Liver (tissue), 3 donors: Measurements from ENCODE around the gene ZNF778.

Experiments used
- GABPA ChIP-seq, 2 donors: IDR thresholded peaks in 1 of 2; conservative IDR thresholded peaks in 1 of 2; 2 replicates each; pipeline ENCODE4 v1.6.1; 2016; ENCODE audit warnings: antibody characterized with exemption in 2 of 2, mild to moderate bottlenecking in 1 of 2, moderate library complexity in 1 of 2
- MAX ChIP-seq: IDR thresholded peaks from 2 replicates; pipeline ENCODE4 v1.6.1; 2016; ENCODE audit warnings: antibody characterized with exemption
- RAD21 ChIP-seq, 2 donors: IDR thresholded peaks; 2 replicates each; pipeline ENCODE4 v1.6.1; 2016; ENCODE audit warnings: antibody characterized with exemption in 2 of 2, mild to moderate bottlenecking in 2 of 2
- SP1 ChIP-seq: IDR thresholded peaks from 2 replicates; pipeline ENCODE4 v1.6.1; 2018; ENCODE audit warnings: antibody characterized with exemption, mild to moderate bottlenecking
- ZBTB33 ChIP-seq: IDR thresholded peaks from 2 replicates; pipeline ENCODE4 v1.6.1; 2016; ENCODE audit warnings: antibody characterized with exemption
- TF ChIP-seq, protein P1 (sequence below): fragments of 150-350 bp; IDR thresholded peaks from 2 replicates; pipeline ENCODE4 v1.5.1; 2017; ENCODE audit warnings: improper control_type of control experiment, low read depth, low read length; ENCODE audit not compliant: missing input control
- TF ChIP-seq, protein P2 (sequence below): IDR thresholded peaks from 2 replicates; pipeline ENCODE4 v1.6.1; 2016; ENCODE audit warnings: antibody characterized with exemption, mild to moderate bottlenecking
- donor health status: healthy.
- donor health status: healthy.

GRCh38 chr16:89230255-89230654 is 12.8 kb downstream of the ZNF778 start:
- TF ChIP-seq, protein P1, sequence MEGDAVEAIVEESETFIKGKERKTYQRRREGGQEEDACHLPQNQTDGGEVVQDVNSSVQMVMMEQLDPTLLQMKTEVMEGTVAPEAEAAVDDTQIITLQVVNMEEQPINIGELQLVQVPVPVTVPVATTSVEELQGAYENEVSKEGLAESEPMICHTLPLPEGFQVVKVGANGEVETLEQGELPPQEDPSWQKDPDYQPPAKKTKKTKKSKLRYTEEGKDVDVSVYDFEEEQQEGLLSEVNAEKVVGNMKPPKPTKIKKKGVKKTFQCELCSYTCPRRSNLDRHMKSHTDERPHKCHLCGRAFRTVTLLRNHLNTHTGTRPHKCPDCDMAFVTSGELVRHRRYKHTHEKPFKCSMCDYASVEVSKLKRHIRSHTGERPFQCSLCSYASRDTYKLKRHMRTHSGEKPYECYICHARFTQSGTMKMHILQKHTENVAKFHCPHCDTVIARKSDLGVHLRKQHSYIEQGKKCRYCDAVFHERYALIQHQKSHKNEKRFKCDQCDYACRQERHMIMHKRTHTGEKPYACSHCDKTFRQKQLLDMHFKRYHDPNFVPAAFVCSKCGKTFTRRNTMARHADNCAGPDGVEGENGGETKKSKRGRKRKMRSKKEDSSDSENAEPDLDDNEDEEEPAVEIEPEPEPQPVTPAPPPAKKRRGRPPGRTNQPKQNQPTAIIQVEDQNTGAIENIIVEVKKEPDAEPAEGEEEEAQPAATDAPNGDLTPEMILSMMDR, result no peak
- TF ChIP-seq, protein P2, sequence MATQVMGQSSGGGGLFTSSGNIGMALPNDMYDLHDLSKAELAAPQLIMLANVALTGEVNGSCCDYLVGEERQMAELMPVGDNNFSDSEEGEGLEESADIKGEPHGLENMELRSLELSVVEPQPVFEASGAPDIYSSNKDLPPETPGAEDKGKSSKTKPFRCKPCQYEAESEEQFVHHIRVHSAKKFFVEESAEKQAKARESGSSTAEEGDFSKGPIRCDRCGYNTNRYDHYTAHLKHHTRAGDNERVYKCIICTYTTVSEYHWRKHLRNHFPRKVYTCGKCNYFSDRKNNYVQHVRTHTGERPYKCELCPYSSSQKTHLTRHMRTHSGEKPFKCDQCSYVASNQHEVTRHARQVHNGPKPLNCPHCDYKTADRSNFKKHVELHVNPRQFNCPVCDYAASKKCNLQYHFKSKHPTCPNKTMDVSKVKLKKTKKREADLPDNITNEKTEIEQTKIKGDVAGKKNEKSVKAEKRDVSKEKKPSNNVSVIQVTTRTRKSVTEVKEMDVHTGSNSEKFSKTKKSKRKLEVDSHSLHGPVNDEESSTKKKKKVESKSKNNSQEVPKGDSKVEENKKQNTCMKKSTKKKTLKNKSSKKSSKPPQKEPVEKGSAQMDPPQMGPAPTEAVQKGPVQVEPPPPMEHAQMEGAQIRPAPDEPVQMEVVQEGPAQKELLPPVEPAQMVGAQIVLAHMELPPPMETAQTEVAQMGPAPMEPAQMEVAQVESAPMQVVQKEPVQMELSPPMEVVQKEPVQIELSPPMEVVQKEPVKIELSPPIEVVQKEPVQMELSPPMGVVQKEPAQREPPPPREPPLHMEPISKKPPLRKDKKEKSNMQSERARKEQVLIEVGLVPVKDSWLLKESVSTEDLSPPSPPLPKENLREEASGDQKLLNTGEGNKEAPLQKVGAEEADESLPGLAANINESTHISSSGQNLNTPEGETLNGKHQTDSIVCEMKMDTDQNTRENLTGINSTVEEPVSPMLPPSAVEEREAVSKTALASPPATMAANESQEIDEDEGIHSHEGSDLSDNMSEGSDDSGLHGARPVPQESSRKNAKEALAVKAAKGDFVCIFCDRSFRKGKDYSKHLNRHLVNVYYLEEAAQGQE, result no peak
- TF ChIP-seq MAX (no peak), GABPA (IDR thresholded peaks at IDR 0.05 in 1 of 2, conservative IDR thresholded peaks at IDR 0.05 in 1 of 2) (no peak), SP1 (no peak), RAD21 (IDR thresholded peaks at IDR 0.05) (no peak), ZBTB33 (no peak)
